Glutamatergic neuron (in vitro differentiated cells): Measurements from ENCODE around the gene CEMIP. TPM values are rescaled to one million over a fixed set of nuclear protein-coding genes. Genes with fewer than 3 reads are reported as not detected.

Experiments used
- DNase-seq: peaks from one replicate; pipeline ENCODE4 v3.0.0; 2022
- H3K27ac Mint-ChIP-seq: one replicate; pipeline ENCODE4 v1.8.0; 2020; ENCODE audit warnings: mild to moderate bottlenecking, mixed read lengths, inconsistent platforms; ENCODE audit not compliant: unreplicated experiment
- H3K27me3 Mint-ChIP-seq: one replicate; pipeline ENCODE4 v1.8.0; 2020; ENCODE audit warnings: mild to moderate bottlenecking, moderate library complexity, mixed read lengths, inconsistent platforms; ENCODE audit not compliant: unreplicated experiment
- H3K36me3 Mint-ChIP-seq: one replicate; pipeline ENCODE4 v1.8.0; 2020; ENCODE audit warnings: mild to moderate bottlenecking, mixed read lengths, inconsistent platforms; ENCODE audit not compliant: unreplicated experiment
- H3K4me1 Mint-ChIP-seq: one replicate; pipeline ENCODE4 v1.8.0; 2020; ENCODE audit warnings: mild to moderate bottlenecking, low read depth, mixed read lengths, inconsistent platforms; ENCODE audit not compliant: unreplicated experiment
- H3K4me3 Mint-ChIP-seq: one replicate; pipeline ENCODE4 v1.8.0; 2020; ENCODE audit warnings: mild to moderate bottlenecking, mixed read lengths, inconsistent platforms; ENCODE audit not compliant: unreplicated experiment
- H3K9me3 Mint-ChIP-seq: one replicate; pipeline ENCODE4 v1.8.0; 2020; ENCODE audit warnings: mild to moderate bottlenecking, moderate library complexity, mixed read lengths, inconsistent platforms; ENCODE audit not compliant: unreplicated experiment
- CTCF ChIP-seq: fragments of 200-600 bp; sonication (generic); IDR thresholded peaks from one replicate; pipeline ENCODE4 v1.5.0; 2021; ENCODE audit not compliant: partially characterized antibody, unreplicated experiment
- total RNA-seq: library from RNA; stranded (reverse); fragmentation: NEBNext Ultra II Directional; extraction: Animal tissue kit (Norgen Biotek cat#: 25700); gene quantifications from one replicate; pipeline ENCODE4 v1.2.1, GENCODE V29; 2021; ENCODE audit not compliant: unreplicated experiment

Gene CEMIP
- total RNA-seq, 1 donor from 2014 or later = 0.25 TPM

DNA sequence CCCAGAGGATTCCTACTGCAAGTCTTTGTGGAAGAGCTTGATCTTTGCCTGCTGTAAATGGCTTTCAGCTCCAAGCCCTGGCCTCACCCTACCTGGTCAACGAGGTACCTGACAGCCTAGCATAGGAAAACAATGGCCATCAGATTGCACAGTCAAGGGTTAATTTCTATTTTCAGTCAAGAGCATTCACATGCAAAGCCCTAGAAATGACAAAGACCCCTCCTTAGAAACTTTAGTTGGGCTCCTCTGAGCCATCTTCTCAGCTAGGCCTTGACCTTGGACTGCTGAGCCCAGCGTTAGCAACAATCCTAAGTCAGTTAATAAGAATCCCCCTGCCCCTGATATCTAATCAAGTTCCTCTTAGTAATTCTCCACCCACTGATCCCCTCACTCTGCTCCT is 192.0 kb downstream of the CEMIP start:
- H3K4me3 Mint-ChIP-seq = no peak overlapping the region
- no peak for TF ChIP-seq CTCF
- H3K9me3 Mint-ChIP-seq = peaks cover 2% of the 10 kb centered on the region
- DNase-seq = no peak
- no peaks in the 10 kb centered on the region for H3K36me3 Mint-ChIP-seq
- no peaks in the 10 kb centered on the region for H3K27me3 Mint-ChIP-seq
- peaks cover 9% of the 10 kb centered on the region for H3K4me1 Mint-ChIP-seq
- no peak overlapping the region for H3K27ac Mint-ChIP-seq

DNA sequence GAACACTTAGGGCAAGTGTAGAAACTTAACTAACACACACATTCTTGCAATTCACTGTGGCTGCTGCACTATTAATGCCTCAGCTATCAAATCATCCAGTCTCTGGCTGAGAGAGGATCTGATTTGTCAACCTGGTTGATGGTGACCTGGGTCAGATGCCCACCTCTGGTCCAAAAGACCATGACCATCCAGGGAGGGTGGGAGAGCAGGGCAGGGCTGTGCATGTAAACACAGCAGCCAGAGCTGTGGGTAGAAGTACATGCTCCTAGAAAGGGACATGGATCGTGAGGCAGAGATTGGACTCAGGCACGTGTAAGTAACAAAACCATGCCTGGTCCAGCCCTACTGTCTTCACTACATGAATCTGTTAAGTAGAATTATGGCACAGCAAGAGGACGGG is 193.1 kb downstream of the CEMIP start:
- DNase-seq = no peak
- H3K27ac Mint-ChIP-seq = no peak overlapping the region
- peaks cover 2% of the 10 kb centered on the region for H3K9me3 Mint-ChIP-seq
- TF ChIP-seq CTCF = no peak
- no peaks in the 10 kb centered on the region for H3K36me3 Mint-ChIP-seq
- H3K27me3 Mint-ChIP-seq = no peaks in the 10 kb centered on the region
- H3K4me3 Mint-ChIP-seq = no peak overlapping the region
- peaks cover 8% of the 10 kb centered on the region for H3K4me1 Mint-ChIP-seq

DNA sequence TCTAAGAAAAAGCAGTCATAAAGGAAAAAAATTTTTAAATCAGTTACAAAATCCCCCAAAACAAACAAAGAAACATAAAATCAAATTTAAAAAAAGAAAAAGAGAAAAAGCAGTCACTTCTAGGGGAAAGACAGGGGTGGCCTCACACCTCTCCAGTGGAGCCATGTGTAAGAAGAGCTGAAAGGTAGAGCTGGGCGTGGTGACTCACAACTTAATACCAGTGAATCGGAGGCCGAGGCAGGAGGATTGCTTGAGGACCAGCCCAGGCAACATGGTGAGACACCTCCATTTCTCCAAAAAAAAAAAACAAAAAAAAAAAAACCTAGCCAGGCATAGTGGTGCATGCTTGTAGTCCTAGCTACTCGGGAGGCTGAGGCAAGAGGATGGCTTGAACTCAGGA is 195.7 kb downstream of the CEMIP start:
- Mint-ChIP-seq H3K27me3 (no peaks in the 10 kb centered on the region), H3K27ac (no peak overlapping the region), H3K4me3 (no peak overlapping the region), H3K4me1 (peaks cover 22% of the 10 kb centered on the region), H3K9me3 (peaks cover 2% of the 10 kb centered on the region), H3K36me3 (no peaks in the 10 kb centered on the region)
- no peak for DNase-seq
- no peak for TF ChIP-seq CTCF

DNA sequence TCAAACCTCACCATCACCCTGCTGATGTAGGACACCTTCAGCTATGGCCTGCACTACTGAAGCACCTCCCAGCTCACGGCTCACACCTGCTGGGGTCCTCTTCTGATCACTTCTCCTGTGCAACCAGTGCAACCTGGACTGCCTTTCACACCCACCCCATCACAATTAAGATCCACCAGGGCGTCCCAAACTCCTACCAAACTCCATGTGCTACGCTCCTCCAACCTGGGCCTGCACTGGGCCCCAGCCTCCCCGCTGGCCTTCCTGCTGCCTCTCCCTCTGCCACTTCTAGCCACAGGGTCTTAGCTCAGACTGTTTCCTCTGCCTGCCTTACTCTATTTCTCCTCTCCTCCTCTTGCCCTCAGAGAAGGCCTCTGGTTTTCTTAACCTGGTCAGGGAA is 197.7 kb downstream of the CEMIP start:
- no peak for DNase-seq
- H3K36me3 Mint-ChIP-seq = no peaks in the 10 kb centered on the region
- H3K27ac Mint-ChIP-seq = peak overlapping the region; percentile 94
- H3K9me3 Mint-ChIP-seq = peaks cover 2% of the 10 kb centered on the region
- H3K4me3 Mint-ChIP-seq = no peak overlapping the region
- H3K4me1 Mint-ChIP-seq = peaks cover 25% of the 10 kb centered on the region
- no peaks in the 10 kb centered on the region for H3K27me3 Mint-ChIP-seq
- TF ChIP-seq CTCF = no peak

DNA sequence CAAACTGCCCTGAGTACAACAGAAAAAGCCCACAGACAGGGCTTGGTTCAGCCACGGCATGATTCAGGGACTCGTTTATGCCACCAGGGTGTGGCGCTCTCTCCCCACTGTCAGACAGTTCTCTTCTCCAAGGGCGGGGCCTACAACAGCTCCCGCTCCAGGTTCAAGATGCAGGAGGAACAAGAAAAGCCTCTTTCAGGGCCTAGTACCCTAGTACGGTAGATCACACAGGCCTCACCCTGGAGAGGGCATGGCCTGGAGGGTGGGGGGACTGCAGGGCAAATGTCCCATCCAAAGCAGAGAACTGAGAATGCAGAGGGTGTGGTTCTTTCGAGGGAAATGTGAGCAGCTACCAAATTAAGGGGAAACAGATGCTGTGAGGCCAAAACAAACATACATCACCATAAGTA is 198.5 kb downstream of the CEMIP start:
- Mint-ChIP-seq H3K4me1 (peaks cover 25% of the 10 kb centered on the region), H3K27ac (peak overlapping the region; percentile 94), H3K9me3 (peaks cover 2% of the 10 kb centered on the region), H3K4me3 (peak overlapping the region; percentile 67), H3K27me3 (no peaks in the 10 kb centered on the region), H3K36me3 (no peaks in the 10 kb centered on the region)
- peak; percentile 87 for DNase-seq
- peak; percentile 56 for TF ChIP-seq CTCF
